NCI-H128 (cell line): ENCODE results near the gene CASKIN2.

Source experiments
- DNase-seq: peaks from one replicate; lab custom pipeline; 2025; ENCODE audit not compliant: unreplicated experiment; lab: John Stamatoyannopoulos, UW

CASKIN2 gene

DNA sequence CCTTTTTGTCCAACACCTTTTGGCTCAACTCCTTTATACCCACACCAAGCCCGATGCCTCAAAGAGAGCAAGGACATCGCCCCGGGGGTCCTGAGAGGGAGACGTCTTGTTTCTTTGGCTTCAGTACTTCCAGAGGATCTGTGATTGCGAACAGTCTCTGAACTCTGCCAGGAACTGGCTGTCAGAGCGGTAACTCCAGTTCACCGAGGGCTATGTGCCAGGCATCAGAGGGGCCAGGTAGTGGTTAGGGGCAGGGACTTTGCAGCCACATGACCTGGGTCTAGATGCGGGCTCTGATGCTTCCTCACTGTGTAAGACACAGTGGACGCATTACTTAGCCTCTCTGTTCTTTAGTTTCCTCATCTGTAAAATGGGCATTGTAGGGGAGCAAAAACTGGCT lies 31.8 kb upstream of the CASKIN2 start:
- no peak for DNase-seq

DNA sequence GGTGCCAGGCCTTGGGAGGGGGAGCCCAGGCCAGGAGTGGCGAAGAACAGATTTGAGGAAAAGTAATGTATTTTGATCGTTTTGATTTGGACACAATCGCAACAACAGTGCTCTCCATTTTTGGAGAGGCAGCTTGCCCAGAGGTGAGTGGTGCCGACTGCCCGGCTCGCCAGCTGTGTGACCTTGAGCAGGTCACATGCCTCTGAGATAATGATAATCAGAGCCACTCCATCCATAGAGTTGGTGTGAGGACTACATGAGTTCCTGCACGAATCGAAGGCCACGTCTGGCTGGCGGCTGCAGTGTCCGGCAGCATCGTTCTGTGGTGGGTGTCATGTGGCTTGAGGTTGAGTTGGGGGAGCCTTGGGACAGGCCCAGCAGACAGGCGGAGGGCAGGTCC lies 30.8 kb upstream of the CASKIN2 start:
- DNase-seq: no peak

DNA sequence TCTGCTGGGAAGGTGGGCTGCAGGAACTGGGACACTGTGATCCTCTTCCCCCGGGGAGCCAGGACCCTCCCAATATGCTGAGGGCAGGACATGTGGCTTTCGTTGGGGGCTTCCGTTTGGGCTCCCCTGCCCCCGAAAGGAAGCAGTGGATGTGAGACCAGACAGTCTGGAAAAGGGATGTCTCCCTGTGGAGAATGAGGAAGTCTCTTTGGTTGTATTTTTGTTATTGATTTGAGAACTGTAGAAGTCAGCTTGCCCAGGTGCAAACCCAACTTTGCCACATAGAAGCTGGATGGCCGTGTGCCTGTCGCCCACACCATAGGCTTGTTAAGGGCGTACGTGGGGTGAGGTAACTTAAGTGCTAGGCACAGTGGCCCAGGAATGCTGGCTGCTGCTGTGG lies 28.9 kb upstream of the CASKIN2 start:
- DNase-seq: no peak

DNA sequence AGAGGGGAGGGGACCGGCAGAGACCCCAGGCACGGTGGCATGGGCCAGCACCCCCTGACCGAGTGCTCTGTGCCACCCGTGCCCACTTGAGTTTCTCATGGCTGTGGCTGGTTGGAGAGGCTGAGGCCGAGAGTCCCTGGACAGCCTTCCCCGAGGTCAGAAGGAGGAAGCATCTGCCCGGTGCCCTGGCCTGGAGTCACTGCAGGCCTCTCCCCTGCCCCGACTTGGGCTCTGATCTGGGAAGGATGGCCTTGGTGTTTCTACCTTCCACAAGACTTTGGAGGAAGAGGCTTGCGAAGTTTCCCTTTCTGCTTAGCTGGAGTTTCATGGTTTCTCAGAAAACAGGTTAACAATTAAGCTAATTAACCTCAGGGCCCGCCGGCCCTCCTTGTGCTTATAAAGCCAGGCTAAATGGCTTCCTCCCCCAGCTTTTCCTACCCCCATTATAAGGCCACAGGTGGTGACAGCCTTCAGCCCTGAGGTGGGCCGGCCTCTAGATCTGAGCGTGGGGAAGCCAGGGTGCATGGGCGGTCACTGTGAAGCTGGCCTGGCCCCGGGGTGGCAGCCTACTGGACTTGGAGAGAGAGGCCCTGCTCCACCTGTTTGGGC lies 27.5 kb upstream of the CASKIN2 start:
- no peak for DNase-seq

DNA sequence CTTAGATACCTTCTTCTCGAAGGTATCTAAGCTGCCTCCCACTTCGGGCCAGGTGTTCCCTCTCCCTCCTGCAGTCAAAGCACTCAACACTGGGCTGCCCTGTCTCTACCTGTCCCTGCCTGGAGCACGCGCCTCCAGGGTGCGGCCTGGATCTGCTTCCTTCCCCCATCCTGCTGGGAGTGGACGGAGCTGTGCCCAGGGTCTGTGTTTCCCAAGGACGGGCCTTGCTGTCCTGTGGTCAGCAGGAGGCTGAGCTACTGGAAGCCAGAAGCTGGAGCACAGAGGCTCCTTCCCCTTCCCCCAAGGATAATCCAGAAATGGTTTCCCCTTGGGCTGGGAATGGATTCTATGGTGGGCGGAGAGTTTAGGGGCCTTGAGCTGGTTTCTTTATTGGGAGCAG lies 26.9 kb upstream of the CASKIN2 start:
- no peak for DNase-seq

DNA sequence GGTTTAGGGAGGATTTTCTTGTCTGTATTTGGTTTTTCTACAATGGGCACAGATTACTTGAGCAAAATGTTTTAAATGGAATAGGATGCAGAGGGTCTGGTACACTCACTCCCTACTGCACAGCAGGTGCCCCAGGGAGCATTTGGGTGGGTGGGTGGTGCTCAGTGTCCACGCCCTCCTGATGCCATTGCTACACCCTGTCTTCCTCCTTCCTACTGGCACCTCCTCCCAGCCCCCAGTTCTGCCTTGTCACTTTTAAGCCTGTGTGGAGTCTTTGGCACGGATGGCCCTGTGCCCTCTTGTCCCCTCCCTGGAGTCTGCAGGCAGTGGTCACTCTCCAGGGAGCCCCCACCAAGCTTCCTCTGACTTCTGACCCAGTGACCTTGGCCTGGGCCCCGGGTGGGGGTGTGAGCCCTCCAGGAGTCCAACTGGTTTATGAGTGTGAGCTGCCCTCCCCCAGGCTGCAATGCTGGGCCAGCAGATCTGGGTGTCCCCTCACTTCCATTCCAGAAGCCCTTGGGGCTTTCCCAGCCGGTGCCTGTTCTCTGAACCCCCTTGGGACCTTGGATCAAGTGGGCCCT lies 25.7 kb upstream of the CASKIN2 start:
- no peak for DNase-seq

DNA sequence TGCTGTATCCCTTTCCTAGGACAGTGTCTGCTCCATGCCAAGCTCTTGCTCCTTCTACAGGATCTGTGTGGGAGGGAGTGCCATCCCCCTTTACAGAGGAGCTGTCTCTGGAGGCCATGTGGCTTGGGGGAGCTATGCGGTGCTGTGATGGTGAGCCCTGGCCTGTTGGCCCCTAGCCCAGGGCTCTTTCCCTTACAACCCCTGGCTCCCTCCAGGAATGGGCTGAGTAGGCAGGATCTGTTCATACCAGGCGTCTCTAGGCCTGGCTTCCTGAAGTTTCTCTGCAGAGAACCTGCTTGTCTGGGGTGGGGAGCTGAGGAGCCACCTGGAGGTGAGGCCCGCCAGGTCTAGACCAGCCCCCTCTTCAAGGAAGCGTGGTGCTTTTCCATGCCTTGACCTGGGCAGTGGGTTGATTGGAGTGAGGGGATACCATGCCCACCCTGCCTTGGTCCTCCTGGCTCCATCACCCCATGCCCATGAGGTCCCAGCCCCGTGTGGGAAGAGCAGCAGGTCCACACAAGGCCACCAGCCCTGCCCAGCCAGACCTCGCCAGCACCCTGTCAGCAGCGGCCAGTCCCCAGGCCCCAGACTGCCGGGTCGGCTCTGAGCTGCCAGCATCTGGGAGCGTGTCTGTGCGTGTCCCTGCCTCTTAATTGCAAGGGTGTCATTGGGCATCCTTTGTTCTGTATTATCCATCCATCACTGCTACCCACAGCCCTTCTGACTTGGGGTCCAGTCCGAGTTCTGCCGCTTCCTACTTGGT lies 24.8 kb upstream of the CASKIN2 start:
- no peak for DNase-seq

DNA sequence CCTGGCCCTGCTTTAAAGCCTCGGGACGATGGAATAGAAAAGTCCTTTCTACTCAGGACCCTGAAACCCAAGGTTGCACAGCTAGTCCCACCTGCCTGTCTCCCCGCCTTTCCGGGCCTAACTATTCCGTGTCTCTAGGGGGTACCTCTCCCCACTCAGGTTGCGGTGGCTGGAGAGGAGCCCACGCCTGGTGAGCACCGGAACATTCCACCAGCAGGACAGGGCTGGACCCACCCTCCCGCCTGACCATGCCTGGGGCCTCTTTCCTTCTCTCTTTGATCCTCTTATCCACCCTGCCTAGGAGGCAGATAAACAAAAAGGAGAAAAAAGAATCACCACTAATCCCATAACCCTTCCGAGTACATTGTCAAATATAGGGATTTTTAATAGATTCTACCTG lies 21.0 kb upstream of the CASKIN2 start:
- DNase-seq: no peak

DNA sequence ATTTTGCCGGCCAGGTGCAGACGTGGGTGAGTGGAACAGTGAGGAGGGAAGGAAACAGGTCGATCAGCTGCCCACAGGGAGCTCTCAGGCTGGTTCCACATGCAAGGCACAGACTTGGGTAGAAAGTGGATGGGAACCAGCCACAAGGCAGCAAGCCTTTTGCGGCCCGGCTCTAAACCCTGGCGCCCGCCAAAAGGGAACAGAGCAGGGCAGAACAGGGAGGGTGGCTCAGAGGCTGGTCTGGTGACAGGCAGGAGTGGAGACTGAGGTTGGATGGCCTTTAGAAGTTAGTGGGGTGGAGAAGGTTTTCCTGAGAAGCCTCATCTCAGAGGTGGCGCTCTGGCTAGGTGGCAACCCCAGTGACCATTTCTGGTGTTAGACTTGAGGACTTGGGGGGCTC lies 20.5 kb upstream of the CASKIN2 start:
- no peak for DNase-seq

DNA sequence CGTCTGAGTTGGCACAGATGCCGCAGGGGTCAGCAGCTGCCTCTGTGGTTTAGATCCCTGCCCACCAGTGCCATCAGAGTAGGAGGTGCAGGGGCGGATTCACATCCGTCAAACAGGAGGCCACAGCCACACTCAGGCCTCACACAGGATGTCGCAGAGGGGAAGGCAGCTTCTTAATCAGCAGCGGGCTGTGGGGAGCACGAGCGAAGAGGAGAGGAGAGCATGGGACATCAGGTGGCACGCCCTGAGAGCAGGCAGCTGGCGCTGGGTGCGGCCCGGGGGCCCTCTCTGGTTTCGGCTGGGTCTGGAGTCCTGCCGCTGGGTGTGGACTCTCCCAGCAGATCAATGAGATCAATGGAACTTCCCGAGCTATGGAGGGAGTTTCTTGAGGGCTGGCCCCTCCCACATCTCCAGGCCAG lies 19.8 kb upstream of the CASKIN2 start:
- no peak for DNase-seq

DNA sequence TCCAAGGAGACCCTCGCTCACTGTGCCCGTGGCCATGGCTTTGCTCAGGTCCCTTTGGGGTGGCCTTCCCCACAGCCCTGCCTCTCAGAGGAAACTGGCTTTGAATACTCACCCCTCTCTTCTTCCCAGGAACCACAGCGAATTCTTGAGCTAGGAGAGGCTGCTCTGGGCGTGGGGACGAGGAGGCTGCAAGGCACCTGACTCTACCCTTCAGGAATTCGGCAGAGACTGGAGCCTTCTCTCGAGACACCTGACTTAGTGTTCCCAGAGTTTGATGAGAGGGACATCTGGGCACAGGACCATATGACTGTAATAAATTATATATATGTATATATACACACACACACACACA lies 16.4 kb upstream of the CASKIN2 start:
- no peak for DNase-seq

DNA sequence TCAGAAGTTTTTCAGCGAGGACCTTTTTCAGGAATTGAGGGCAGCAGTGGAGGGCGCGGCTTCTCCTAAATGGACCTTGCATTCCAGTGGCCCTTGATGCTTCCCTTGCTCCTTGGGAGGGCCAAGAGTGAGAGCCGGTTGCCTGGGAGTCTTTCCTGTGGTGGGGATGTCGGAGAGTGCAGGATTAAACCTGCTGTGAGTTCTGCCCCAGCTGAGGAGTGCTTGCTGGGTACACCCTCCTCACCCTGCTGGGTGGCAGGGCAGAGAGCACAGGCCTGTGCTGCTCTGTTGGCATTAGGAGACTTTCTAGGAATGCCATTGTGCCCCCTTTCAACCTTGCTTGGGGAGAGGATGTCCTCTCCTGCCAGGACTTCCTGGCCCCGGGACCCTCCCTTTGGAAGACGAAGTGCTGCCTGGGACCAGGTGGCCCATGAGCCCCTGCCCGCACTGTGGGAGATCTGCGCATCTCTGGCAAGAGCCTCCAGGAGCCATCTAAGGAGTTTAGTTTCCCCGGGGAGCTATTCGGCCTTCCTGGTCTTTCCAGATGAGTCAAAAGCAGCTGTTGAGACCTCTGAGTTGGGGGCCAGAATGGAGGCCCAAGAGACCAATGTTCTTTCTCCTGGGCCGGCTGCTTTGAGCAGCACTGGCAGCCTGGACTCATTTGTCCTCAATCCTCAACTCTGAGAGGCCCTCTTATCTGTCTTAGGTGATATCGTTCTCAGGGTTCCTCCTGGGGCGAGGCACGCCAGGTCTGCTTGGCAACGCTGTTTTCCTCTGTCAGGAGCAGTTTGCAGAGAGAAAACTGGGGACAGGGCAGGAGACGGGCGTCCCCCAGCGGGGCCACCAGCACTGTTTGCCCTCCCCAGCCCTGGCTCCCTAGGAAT lies 15.7 kb upstream of the CASKIN2 start:
- DNase-seq: no peak

DNA sequence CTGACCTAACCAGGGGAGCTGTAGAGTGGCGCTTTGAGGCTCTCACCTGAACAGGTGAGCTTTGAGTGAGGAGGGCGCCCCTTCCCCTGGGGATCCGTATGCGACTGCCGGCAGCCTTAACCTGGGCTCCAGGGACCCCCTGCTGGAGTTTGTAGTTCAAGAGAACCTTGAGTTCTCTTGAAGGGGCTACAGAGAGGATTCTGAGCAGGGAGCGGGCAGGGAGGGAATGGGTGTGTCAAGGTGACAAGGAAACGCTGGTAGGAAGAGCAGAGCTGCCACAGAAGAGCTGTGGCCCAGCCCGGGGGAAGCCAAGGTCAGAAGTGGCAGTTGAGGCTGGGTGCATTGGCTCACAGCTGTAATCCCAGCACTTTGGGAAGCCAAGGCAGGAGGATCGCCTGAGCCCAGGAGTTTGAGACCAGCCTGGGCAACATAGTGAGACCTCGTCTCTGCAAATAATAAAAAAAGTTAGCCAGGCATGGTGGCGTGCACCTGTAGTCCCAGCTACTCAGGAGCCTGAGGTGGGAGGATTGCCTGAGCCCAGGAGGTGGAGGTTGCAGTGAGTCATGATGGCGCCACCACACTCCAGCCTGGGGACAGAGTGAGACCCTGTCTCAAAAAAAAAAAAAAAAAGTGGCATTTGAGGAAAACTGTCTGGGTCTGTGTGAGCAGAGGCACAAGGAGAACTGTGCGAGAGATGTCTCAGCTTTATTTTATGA lies 11.4 kb upstream of the CASKIN2 start:
- DNase-seq: no peak

DNA sequence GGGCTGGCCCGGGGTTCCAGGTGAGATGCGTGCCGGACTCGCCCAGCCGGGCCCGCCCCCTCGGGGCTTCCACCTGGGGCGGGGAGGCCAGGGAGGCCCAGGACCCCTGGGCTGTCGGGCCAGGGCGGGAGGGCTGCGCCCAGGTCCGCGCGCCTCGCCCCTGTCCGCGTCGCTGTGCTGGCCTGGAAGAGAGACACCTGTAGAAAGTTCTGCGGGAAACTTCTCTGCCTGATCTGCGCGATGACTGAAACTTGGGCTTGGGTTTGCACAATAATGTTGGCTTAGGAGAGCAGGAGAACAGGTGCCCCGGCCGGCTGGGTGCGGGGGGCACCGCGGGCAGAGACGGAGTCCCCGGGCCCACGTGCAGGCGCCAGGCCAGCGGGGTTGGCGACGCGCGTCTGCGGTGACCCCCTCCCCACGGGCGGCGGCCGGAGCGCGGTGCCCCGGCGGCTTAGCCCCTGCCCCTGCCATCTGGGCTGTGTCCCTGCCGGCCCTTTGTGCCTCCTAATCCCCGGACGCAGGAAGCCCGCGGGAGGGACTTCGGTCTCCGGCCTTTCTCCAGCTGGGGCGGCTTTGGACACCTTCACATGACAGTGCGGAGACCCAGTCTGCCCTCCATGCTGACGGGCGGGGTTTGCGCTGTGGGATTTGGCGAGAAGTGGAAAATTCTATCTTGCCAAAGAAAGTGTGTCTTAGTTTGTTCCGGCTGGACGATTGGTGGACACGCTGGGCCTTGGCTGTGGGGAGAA lies 10.6 kb upstream of the CASKIN2 start:
- no peak for DNase-seq

DNA sequence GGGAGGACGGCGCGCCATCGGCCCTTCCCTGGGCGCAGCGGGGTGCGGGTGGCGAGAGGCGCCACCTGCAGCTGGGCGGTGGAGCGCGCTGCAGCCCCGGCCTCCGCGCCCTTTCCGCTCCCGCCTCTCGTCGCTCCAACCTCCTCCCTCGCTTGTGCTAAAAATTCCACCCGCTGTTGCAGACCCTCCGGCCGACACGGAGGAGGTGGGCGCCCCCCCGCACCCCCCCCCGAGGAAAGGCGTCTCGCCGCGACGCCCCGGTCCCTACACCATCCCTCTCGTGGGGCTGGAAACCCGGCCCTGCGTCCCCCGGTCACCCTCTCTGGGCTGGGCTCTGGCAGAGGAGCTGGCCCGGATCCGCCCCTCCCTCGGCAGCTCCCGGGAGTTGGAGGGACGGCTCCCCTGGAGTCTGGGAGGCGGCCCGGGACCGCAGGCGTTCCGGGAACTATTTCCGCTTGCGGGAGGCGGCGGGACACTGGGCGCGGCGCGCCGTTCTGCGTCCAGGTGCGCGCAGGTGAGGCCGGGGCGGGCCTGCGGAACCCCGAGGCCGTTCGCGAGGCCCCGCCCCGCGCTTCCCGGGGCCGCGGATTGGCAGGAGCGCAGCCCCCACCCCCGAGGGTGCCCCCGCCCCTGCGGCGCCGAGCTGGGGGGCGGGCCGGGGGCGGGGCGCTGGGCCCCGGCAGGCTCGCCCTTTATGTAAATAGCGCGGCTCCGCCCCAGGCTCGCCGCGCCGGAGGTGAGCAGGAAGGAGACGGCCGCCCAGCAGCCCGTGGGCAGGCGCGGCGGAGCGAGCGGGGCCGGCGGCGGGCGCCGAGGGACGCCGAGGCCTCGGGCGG lies 9.9 kb upstream of the CASKIN2 start, which contains the start of gene LLGL2:
Gene LLGL2, plus strand, starts transcription at position 728 of the 836 bp plus-strand sequence. CDS start 17,730 bp downstream, outside the sequence.
- peak; percentile 78 for DNase-seq

DNA sequence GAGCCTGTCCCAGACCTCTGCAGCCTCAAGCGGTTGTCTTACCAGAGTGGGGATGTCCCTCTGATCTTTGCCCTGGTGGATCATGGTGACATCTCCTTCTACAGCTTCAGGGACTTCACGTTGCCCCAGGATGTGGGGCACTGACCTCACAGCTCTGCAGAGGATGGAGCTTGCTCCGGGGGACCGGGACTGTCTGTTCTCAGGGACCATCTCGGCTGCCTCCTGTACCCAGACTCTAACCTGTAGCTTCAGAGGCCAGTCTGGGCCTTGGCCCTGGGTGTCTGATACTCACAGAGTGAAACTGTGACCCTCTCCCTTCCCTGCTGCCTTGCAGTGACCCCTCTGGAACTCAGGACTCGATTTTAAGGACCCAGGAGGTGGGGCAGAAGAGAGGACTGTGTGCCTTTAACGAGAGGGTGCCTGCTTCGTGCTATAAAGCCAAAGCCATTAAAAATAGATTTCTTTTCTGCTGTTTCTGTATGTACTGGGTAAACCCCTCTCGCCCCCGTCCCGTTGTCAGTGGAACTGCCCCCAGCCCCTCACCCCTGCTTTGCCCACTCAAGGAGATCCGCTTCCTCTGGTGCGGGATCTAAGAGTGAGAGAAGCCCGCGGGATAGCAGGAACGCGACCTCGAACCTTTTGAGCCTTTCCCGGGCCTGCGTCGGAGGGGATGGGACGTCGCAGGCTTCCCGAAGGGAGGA lies 9.1 kb upstream of the CASKIN2 start:
- DNase-seq: no peak

DNA sequence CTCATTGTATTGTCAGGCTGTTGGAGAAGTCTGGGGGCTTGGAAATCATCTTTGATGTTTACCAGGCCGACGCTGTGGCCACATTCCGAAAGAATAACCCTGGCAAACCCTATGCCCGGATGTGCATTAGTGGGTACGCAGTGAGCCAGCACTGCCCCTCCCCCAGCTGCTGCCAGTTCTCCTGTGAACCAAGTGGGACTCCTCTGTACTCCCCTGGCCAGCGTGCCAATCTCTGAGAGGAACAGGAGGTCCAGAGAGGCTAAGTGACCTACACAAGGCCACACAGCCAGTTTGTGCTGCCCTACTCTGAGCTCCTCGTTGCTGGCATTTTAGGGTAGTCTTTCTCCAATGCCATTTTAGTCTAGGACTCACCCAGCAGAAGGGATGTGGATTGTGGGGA lies 8.3 kb upstream of the CASKIN2 start:
- DNase-seq: no peak

DNA sequence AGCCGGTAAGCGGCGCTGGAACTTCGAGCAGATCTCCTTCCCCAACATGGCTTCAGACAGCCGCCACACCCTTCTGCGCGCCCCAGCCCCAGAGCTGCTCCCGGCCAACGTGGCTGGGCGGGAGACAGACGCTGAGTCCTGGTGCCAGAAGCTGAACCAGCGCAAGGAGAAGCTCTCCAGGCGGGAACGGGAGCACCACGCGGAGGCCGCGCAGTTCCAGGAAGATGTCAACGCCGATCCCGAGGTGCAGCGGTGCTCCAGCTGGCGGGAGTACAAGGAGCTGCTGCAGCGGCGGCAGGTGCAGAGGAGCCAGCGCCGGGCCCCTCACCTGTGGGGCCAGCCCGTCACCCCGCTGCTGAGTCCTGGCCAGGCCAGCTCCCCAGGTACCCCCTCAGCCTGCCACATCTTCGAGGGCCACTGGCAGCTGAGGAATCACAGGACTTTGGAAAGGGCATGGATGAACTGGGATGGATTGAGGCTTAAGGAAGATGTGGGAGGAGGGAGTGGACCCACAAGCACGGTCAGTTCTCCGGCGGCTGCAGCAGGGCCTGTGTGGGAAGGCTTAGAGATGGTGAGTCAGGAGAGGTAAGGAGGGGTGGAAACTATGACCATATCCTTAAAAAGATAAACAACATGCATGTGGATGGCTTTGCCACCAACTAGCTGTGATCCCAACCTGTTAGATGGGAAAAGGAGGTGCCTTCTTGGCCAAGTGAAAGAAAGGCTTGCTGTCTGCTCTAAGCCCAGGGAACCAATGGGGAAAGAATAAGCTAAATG lies 6.8 kb upstream of the CASKIN2 start:
- DNase-seq: no peak
